Mammary epithelial cell (primary cell): ENCODE data around the gene CEP19.

Experiments
- EZH2 ChIP-seq: IDR thresholded peaks from 2 replicates; pipeline ENCODE4 v1.6.1; 2012; ENCODE audit warnings: low read length, inconsistent platforms, borderline replicate concordance
- TF ChIP-seq, protein P1 (sequence below), 2 donors: IDR thresholded peaks in 1 of 2; conservative IDR thresholded peaks in 1 of 2; 2 replicates each; pipeline ENCODE4 v1.5.1; 2011 to 2012; ENCODE audit warnings: inconsistent platforms in 2 of 2, low read length in 2 of 2, mild to moderate bottlenecking in 2 of 2, control low read depth in 1 of 2, low read depth in 1 of 2; ENCODE audit not compliant: insufficient read depth in 1 of 2; ENCODE audit errors: extremely low read depth in 1 of 2

DNA sequence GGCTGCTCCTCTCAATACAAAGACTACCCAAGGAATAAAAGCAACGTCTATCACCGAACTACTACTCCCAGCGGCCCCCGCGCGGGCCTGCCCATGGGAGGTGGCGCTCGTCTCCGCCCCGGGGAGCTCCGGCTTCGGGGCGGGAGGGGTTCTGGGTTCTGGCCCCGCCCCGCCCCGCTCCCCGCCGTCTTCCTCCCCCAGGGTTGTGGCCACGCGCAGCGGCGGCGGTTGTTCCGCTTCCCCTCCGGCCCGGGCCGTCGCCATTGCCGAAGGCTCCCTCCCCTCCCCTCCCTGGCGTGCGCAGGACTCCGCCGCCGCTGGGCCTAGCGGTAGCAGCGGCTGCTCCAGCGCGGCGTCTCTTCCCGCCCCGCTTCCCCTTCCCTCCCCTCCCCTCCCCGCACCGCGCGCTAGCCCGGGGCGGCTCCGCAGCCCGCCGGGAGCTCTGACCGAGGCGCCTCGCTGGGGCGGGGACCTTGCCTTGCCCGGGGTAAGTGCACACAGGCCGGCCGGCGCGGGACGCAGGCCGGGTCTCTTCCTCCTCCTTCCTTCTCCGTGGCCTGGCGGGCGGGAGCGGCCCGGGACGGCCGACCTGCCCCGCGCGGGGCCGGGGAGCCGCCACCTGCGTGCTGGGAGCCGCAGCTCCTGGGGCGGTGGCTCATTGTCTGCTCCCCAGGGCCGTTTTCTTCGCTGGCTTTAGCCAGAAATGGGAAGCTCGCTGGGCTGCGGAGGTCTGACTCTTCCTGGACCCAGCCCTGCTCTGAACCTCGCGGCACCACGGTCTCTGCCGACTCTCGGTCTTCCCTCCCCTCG lies 27.8 kb upstream of the CEP19 start, which contains the start of gene PAK2:
- TF ChIP-seq, protein P1, sequence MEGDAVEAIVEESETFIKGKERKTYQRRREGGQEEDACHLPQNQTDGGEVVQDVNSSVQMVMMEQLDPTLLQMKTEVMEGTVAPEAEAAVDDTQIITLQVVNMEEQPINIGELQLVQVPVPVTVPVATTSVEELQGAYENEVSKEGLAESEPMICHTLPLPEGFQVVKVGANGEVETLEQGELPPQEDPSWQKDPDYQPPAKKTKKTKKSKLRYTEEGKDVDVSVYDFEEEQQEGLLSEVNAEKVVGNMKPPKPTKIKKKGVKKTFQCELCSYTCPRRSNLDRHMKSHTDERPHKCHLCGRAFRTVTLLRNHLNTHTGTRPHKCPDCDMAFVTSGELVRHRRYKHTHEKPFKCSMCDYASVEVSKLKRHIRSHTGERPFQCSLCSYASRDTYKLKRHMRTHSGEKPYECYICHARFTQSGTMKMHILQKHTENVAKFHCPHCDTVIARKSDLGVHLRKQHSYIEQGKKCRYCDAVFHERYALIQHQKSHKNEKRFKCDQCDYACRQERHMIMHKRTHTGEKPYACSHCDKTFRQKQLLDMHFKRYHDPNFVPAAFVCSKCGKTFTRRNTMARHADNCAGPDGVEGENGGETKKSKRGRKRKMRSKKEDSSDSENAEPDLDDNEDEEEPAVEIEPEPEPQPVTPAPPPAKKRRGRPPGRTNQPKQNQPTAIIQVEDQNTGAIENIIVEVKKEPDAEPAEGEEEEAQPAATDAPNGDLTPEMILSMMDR (conservative IDR thresholded peaks at IDR 0.05 in 1 of 2, IDR thresholded peaks at IDR 0.05 in 1 of 2; ENCODE audit: extremely low read depth in 1 of 2, insufficient read depth in 1 of 2, low read depth in 1 of 2, low read length in 2 of 2), result no peak
- no peak for TF ChIP-seq EZH2
